A673 (cell line): Measurements from ENCODE around the gene SCAMP3. TPM values are rescaled to one million over a fixed set of nuclear protein-coding genes. Genes with fewer than 3 reads are reported as not detected.

Experiments used
- Bru-seq: library from RNA; stranded (reverse); fragments of 400-500 nt; gene quantifications from one replicate; lab custom pipeline; 2021; lab: Mats Ljungman, UMichigan
- BruChase-seq, 2 experiments: library from RNA; stranded (reverse); fragments of 400-500 nt; gene quantifications; one replicate each; lab custom pipeline; 2021; lab: Mats Ljungman, UMichigan
- BruUV-seq: library from RNA; stranded (reverse); fragments of 400-500 nt; replicated peaks from 2 replicates; lab custom pipeline; 2021; lab: Mats Ljungman, UMichigan
- CTCF ChIA-PET: fragments of 300-600 bp; sonication (Branson Sonifier 250); formaldehyde crosslinking; loops from one replicate; lab custom pipeline; 2022; ENCODE audit warnings: antibody characterized with exemption; lab: Charles Lee
- POLR2A ChIA-PET: fragments of 300-600 bp; sonication (Branson Sonifier 250); formaldehyde crosslinking; loops from one replicate; lab custom pipeline; 2022; ENCODE audit warnings: antibody characterized with exemption; ENCODE audit not compliant: low non-redundant PET; lab: Charles Lee
- DNase-seq: peaks from one replicate; pipeline ENCODE4 v3.0.0-alpha.2; 2015; ENCODE audit warnings: low spot score
- H3K27ac ChIP-seq: fragments of 200-600 bp; sonication (generic); 2 replicates; pipeline ENCODE4 v1.5.1; 2016; ENCODE audit warnings: mixed run types, low read depth, mild to moderate bottlenecking, mixed read lengths, antibody characterized with exemption, low read length; ENCODE audit not compliant: poor library complexity, severe bottlenecking
- H3K27me3 ChIP-seq: fragments of 200-600 bp; sonication (generic); replicated peaks from 2 replicates; pipeline ENCODE4 v1.6.1; 2017; ENCODE audit warnings: mixed run types, low read depth, mild to moderate bottlenecking, mixed read lengths, antibody characterized with exemption, low read length; ENCODE audit not compliant: insufficient read depth, poor library complexity
- H3K36me3 ChIP-seq: fragments of 200-600 bp; sonication (generic); 2 replicates; pipeline ENCODE4 v1.6.1; 2016; ENCODE audit warnings: mixed run types, mild to moderate bottlenecking, mixed read lengths, antibody characterized with exemption, low read length; ENCODE audit not compliant: insufficient read depth, poor library complexity, severe bottlenecking
- H3K4me1 ChIP-seq: fragments of 200-600 bp; sonication (generic); 2 replicates; pipeline ENCODE4 v1.6.1; 2017; ENCODE audit warnings: mixed run types, mild to moderate bottlenecking, mixed read lengths, antibody characterized with exemption, low read length; ENCODE audit not compliant: insufficient read depth, poor library complexity, severe bottlenecking
- H3K4me3 ChIP-seq: fragments of 200-600 bp; sonication (generic); 2 replicates; pipeline ENCODE4 v1.5.1; 2016; ENCODE audit warnings: low read depth, mixed run types, mild to moderate bottlenecking, mixed read lengths, low read length; ENCODE audit not compliant: poor library complexity, severe bottlenecking
- H3K9me3 ChIP-seq: fragments of 200-600 bp; sonication (generic); 2 replicates; pipeline ENCODE4 v1.6.1; 2016; ENCODE audit warnings: mixed run types, low read depth, mild to moderate bottlenecking, mixed read lengths, antibody characterized with exemption, low read length; ENCODE audit not compliant: poor library complexity, severe bottlenecking
- EZH2 ChIP-seq: fragments of 200-600 bp; sonication (generic); IDR thresholded peaks from 2 replicates; pipeline ENCODE4 v1.6.1; 2017; ENCODE audit warnings: borderline replicate concordance, low read depth, mild to moderate bottlenecking, mixed read lengths, antibody characterized with exemption, low read length; ENCODE audit not compliant: poor library complexity, severe bottlenecking
- intact Hi-C: fragments of 100-400 bp; cut with micrococcal nuclease; formaldehyde crosslinking; loops from one replicate; pipeline ENCODE4 v1.10.0; 2022; ENCODE audit not compliant: unreplicated experiment
- long read RNA-seq: library from polyadenylated mRNA; stranded (forward); transcript quantifications from one replicate; pipeline ENCODE4 v2.0.0, GENCODE V29; 2022
- total RNA-seq: library from RNA; stranded (reverse); gene quantifications from 2 replicates; pipeline ENCODE4 v1.2.3, GENCODE V29; 2021
- TF ChIP-seq, protein P1 (sequence below): fragments of 300-800, 200-600 bp; sonication (generic); conservative IDR thresholded peaks from 2 replicates; pipeline ENCODE4 v1.5.1; 2017; ENCODE audit warnings: low read depth, mild to moderate bottlenecking, antibody characterized with exemption, low read length, moderate library complexity, mixed read lengths

The SCAMP3 gene
- 109 and 115 TPM in 2 replicates for total RNA-seq
- percentile 74 among the genes with signal in this experiment for Bru-seq, nascent RNA
- percentile 84 among the genes with signal in this experiment for BruChase-seq, experiment 1, labeled RNA remaining after a 2-hour chase
- percentile 93 among the genes with signal in this experiment for BruChase-seq, experiment 2, labeled RNA remaining after a 6-hour chase
- long read RNA-seq, transcript SCAMP3-202 (8 exons, 1,537 nt) = minor isoform, 56 of 273 reads
- long read RNA-seq, transcript SCAMP3-201 (9 exons, 1,446 nt) = major isoform, 161 of 273 reads
- long read RNA-seq, partial matches to known transcripts = 13 of 273 reads
- long read RNA-seq, other reads (novel, unspliced or antisense) = 42 of 273 reads

DNA sequence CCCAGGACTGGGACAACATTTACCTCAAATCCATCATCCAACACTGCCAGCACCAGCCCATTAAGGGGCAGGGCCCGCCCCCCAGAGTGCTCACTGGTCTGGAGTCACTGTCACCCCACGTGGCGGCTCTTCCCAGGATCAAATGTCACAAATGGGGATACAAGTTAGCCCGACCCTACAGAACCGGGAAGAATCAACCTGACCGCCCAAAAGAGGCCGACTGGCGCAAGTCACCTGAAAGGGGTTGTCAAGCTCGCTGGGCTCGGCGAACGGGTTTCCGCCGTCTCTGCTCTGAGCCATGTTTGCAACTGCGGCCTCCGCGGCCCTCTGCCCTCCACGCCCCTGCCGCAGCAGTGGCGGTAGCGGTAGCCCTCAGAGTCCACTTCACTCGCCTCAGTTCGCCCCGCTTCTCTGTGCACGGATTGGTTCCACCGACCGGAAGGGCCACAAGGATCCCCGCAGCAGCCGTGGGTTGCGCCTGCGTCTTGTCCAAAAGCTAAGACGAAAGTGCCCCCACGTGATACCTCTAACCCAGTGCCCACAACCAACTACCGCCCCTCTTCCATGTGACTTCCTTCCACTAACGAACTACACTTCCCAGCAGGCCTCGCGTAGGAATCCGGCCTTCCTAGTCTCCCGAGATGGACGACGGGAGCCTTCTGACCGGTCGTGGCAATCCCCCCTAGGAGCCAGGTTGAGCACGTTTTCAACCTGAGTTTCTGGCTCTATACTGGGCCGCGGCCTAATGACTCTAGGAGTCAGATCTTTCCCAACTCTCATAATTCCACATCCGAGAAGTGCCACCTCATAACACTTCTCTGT, at the start of gene SCAMP3:
Gene SCAMP3 (minus strand): TSS at position 509 of the 822 bp plus-strand sequence. CDS start 209 bp downstream, at position 300.
- peaks cover 61% of the 10 kb centered on the region for H3K36me3 ChIP-seq
- intact Hi-C loops = no loop called here
- H3K27me3 ChIP-seq = no peaks in the 10 kb centered on the region
- POLR2A ChIA-PET = no interaction called here
- TSS peak; percentile 36 for BruUV-seq
- no peaks in the 10 kb centered on the region for H3K9me3 ChIP-seq
- peak within 1 kb of the TSS; percentile 81 for H3K27ac ChIP-seq
- CTCF ChIA-PET = interaction anchor here (0.5 to 1.9 kb wide), 3 partner anchors 11 to 333 kb away, joined by 3 to 12 read pairs (median 6); no protein-coding TSS in a partner anchor
- H3K4me3 ChIP-seq = peak within 1 kb of the TSS; percentile 69
- H3K4me1 ChIP-seq = peaks cover 2% of the 10 kb centered on the region
- TF ChIP-seq EZH2 = no peak
- TF ChIP-seq, protein P1, sequence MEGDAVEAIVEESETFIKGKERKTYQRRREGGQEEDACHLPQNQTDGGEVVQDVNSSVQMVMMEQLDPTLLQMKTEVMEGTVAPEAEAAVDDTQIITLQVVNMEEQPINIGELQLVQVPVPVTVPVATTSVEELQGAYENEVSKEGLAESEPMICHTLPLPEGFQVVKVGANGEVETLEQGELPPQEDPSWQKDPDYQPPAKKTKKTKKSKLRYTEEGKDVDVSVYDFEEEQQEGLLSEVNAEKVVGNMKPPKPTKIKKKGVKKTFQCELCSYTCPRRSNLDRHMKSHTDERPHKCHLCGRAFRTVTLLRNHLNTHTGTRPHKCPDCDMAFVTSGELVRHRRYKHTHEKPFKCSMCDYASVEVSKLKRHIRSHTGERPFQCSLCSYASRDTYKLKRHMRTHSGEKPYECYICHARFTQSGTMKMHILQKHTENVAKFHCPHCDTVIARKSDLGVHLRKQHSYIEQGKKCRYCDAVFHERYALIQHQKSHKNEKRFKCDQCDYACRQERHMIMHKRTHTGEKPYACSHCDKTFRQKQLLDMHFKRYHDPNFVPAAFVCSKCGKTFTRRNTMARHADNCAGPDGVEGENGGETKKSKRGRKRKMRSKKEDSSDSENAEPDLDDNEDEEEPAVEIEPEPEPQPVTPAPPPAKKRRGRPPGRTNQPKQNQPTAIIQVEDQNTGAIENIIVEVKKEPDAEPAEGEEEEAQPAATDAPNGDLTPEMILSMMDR = peak; percentile 4; the same call in 1 of the 2 replicates
- peak; percentile 98 for DNase-seq

- H3K36me3 ChIP-seq = peaks cover 37% of the 10 kb centered on the region
- H3K27me3 ChIP-seq = no peaks in the 10 kb centered on the region
- H3K27ac ChIP-seq = peak overlapping the region; percentile 96
- POLR2A ChIA-PET = no interaction called here
- no TSS peak for BruUV-seq
- peaks cover 29% of the 10 kb centered on the region for H3K4me1 ChIP-seq
- TF ChIP-seq EZH2 = no peak
- TF ChIP-seq, protein P1 = no peak; the same call in 1 of the 2 replicates
- H3K4me3 ChIP-seq = peak overlapping the region; percentile 76
- CTCF ChIA-PET = interaction anchor here (0.6 kb wide), 1 partner anchor 28 kb away, joined by 4 read pairs; no protein-coding TSS in a partner anchor
- no peaks in the 10 kb centered on the region for H3K9me3 ChIP-seq
- peak; percentile 76 for DNase-seq
- intact Hi-C loops = loop anchor here (2.0 kb wide), 1 partner anchor 27 kb away; no protein-coding TSS in a partner anchor
Observed at GRCh38 chr1:155309423-155310021, 47.4 kb upstream of the SCAMP3 start.
